IMR-90 (cell line): ENCODE results near the gene EMX2. TPM values are rescaled to one million over a fixed set of nuclear protein-coding genes. Genes with fewer than 3 reads are reported as not detected.

Source experiments
- ATAC-seq: fragments of 200-7000 bp; cut with Tn5 transposase; 2 replicates; pipeline ENCODE4 v1.9.1; 2020; ENCODE audit warnings: low read depth, mild to moderate bottlenecking, moderate library complexity
- BruUV-seq: library from RNA; stranded (reverse); fragments of 400-500 nt; replicated peaks from 2 replicates; lab custom pipeline; 2021; lab: Mats Ljungman, UMichigan
- CTCF ChIA-PET: fragments of 300-600 bp; formaldehyde crosslinking; extraction: SDS; loops from one replicate; lab custom pipeline; 2021; ENCODE audit warnings: antibody characterized with exemption; lab: Yijun Ruan, JAX
- POLR2A ChIA-PET: fragments of 300-600 bp; sonication (Branson Sonifier 250); formaldehyde crosslinking; loops from one replicate; lab custom pipeline; 2022; ENCODE audit warnings: antibody characterized with exemption; ENCODE audit not compliant: unreplicated experiment; lab: Charles Lee
- DNase-seq: peaks from one replicate; pipeline ENCODE4 v3.0.0; 2013
- H2AFZ ChIP-seq: replicated peaks from 2 replicates; pipeline ENCODE3; 2013; ENCODE audit warnings: low read length, mild to moderate bottlenecking; ENCODE audit not compliant: poor library complexity
- H2AK5ac ChIP-seq: 2 replicates; pipeline ENCODE4 v1.6.1; 2013; ENCODE audit warnings: low read depth, low read length, inconsistent platforms
- H2AK9ac ChIP-seq: replicated peaks from 2 replicates; pipeline ENCODE3; 2013; ENCODE audit warnings: mild to moderate bottlenecking, low read depth, low read length, moderate library complexity; ENCODE audit not compliant: poor library complexity
- H2BK120ac ChIP-seq: 2 replicates; pipeline ENCODE4 v1.6.1; 2013; ENCODE audit warnings: low read depth, low read length, inconsistent platforms
- H2BK15ac ChIP-seq: 3 replicates; pipeline ENCODE4 v1.6.1; 2013; ENCODE audit warnings: low read depth, low read length, inconsistent platforms
- H2BK20ac ChIP-seq: 2 replicates; pipeline ENCODE4 v1.6.1; 2013; ENCODE audit warnings: low read depth, mild to moderate bottlenecking, inconsistent platforms, low read length, moderate library complexity
- H2BK5ac ChIP-seq: 2 replicates; pipeline ENCODE4 v1.6.1; 2013; ENCODE audit warnings: mild to moderate bottlenecking, low read depth, low read length, inconsistent platforms; ENCODE audit not compliant: poor library complexity, severe bottlenecking
- H3K14ac ChIP-seq: replicated peaks from 2 replicates; pipeline ENCODE4 v1.6.1; 2013; ENCODE audit warnings: low read depth, low read length, inconsistent platforms
- H3K18ac ChIP-seq: 2 replicates; pipeline ENCODE4 v1.6.1; 2013; ENCODE audit warnings: low read depth, low read length, control low read depth
- H3K23ac ChIP-seq: 2 replicates; pipeline ENCODE4 v1.6.1; 2013; ENCODE audit warnings: low read depth, low read length, inconsistent platforms
- H3K27ac ChIP-seq: 2 replicates; pipeline ENCODE4 v1.5.1; 2013; ENCODE audit warnings: mild to moderate bottlenecking, control low read depth, low read length; ENCODE audit not compliant: insufficient read depth
- H3K27me3 ChIP-seq: 2 replicates; pipeline ENCODE4 v1.6.1; 2013; ENCODE audit warnings: low read length; ENCODE audit not compliant: control insufficient read depth, insufficient read depth
- H3K36me3 ChIP-seq: 2 replicates; pipeline ENCODE4 v1.6.1; 2013; ENCODE audit warnings: low read length, mixed read lengths; ENCODE audit not compliant: control insufficient read depth, insufficient read depth
- H3K4ac ChIP-seq: 2 replicates; pipeline ENCODE4 v1.6.1; 2013; ENCODE audit warnings: low read depth, low read length, inconsistent platforms
- H3K4me1 ChIP-seq: 2 replicates; pipeline ENCODE4 v1.6.1; 2013; ENCODE audit warnings: low read length, mixed read lengths; ENCODE audit not compliant: control insufficient read depth, insufficient read depth
- H3K4me2 ChIP-seq: 2 replicates; pipeline ENCODE4 v1.6.1; 2013; ENCODE audit warnings: low read depth, mild to moderate bottlenecking, control low read depth, low read length, moderate library complexity
- H3K4me3 ChIP-seq: 2 replicates; pipeline ENCODE4 v1.5.1; 2013; ENCODE audit warnings: low read depth, mild to moderate bottlenecking, control low read depth, low read length, moderate library complexity; ENCODE audit not compliant: insufficient read depth
- H3K56ac ChIP-seq: 2 replicates; pipeline ENCODE4 v1.6.1; 2013; ENCODE audit warnings: low read length, inconsistent platforms; ENCODE audit not compliant: insufficient read depth; ENCODE audit errors: extremely low read depth
- H3K79me1 ChIP-seq, 2 experiments: 2 replicates each; pipeline ENCODE4 v1.6.1; 2013; ENCODE audit warnings: low read length in 2 of 2, inconsistent platforms in 1 of 2, low read depth in 1 of 2
- H3K9ac ChIP-seq: 2 replicates; pipeline ENCODE4 v1.6.1; 2013; ENCODE audit warnings: low read depth, low read length, control low read depth
- H3K9me1 ChIP-seq: 2 replicates; pipeline ENCODE4 v1.6.1; 2013; ENCODE audit warnings: low read length, inconsistent platforms; ENCODE audit not compliant: insufficient read depth
- H3K9me3 ChIP-seq: 2 replicates; pipeline ENCODE4 v1.6.1; 2013; ENCODE audit warnings: low read length; ENCODE audit not compliant: control insufficient read depth, insufficient read depth
- H4K20me1 ChIP-seq: 2 replicates; pipeline ENCODE4 v1.6.1; 2013; ENCODE audit warnings: low read length, inconsistent platforms; ENCODE audit not compliant: insufficient read depth
- H4K5ac ChIP-seq: 2 replicates; pipeline ENCODE4 v1.6.1; 2013; ENCODE audit warnings: mild to moderate bottlenecking, low read depth, low read length, control low read depth
- H4K8ac ChIP-seq, 2 experiments: 2 replicates each; pipeline ENCODE4 v1.6.1; 2013; ENCODE audit warnings: low read depth in 2 of 2, low read length in 2 of 2, control low read depth in 1 of 2, inconsistent platforms in 1 of 2
- H4K91ac ChIP-seq: 2 replicates; pipeline ENCODE4 v1.6.1; 2013; ENCODE audit warnings: low read depth, low read length, inconsistent platforms; ENCODE audit not compliant: insufficient read depth
- BHLHE40 ChIP-seq: fragments of 150-350 bp; IDR thresholded peaks from 2 replicates; pipeline ENCODE4 v1.6.1; 2016; ENCODE audit warnings: mild to moderate bottlenecking, low read depth, low read length
- CEBPB ChIP-seq: IDR thresholded peaks from 2 replicates; pipeline ENCODE4 v1.6.1; 2012; ENCODE audit warnings: low read depth, low read length, improper control_type of control experiment
- CHD1 ChIP-seq: IDR thresholded peaks from 2 replicates; pipeline ENCODE4 v1.6.1; 2012; ENCODE audit warnings: low read depth, low read length, improper control_type of control experiment
- FOS ChIP-seq: fragments of 150-350 bp; IDR thresholded peaks from 2 replicates; pipeline ENCODE4 v1.6.1; 2016; ENCODE audit warnings: low read depth, low read length
- MAFK ChIP-seq: IDR thresholded peaks from 2 replicates; pipeline ENCODE4 v1.6.1; 2012; ENCODE audit warnings: low read depth, low read length, improper control_type of control experiment
- MAZ ChIP-seq: IDR thresholded peaks from 2 replicates; pipeline ENCODE4 v1.6.1; 2012; ENCODE audit warnings: low read depth, mild to moderate bottlenecking, low read length, improper control_type of control experiment, moderate library complexity, borderline replicate concordance
- MXI1 ChIP-seq: IDR thresholded peaks from 2 replicates; pipeline ENCODE4 v1.6.1; 2012; ENCODE audit warnings: low read depth, mild to moderate bottlenecking, low read length, moderate library complexity, borderline replicate concordance
- NFE2L2 ChIP-seq: fragments of 150-350 bp; IDR thresholded peaks from 2 replicates; pipeline ENCODE4 v1.6.1; 2016; ENCODE audit warnings: low read depth, mild to moderate bottlenecking, low read length
- POLR2A ChIP-seq: IDR thresholded peaks from 2 replicates; pipeline ENCODE4 v1.6.1; 2012; ENCODE audit warnings: mild to moderate bottlenecking, low read depth, low read length
- RAD21 ChIP-seq: IDR thresholded peaks from 2 replicates; pipeline ENCODE4 v1.6.1; 2012; ENCODE audit warnings: low read length, improper control_type of control experiment
- RCOR1 ChIP-seq: IDR thresholded peaks from 2 replicates; pipeline ENCODE4 v1.6.1; 2012; ENCODE audit warnings: mild to moderate bottlenecking, low read length, improper control_type of control experiment; ENCODE audit not compliant: insufficient replicate concordance
- RFX5 ChIP-seq: IDR thresholded peaks from 2 replicates; pipeline ENCODE4 v1.8.0; 2012; ENCODE audit warnings: low read depth, mild to moderate bottlenecking, low read length, moderate library complexity
- WGBS, 2 experiments: methylation state at CpG; one replicate each; pipeline versions ENCODE4 v1.1.5 to v1.1.7; 2013; ENCODE audit warnings: missing lambda C conversion rate in 2 of 2; ENCODE audit not compliant: insufficient read length in 1 of 2; ENCODE audit errors: extremely low coverage in 2 of 2; 5-methylcytosine and 5-hydroxymethylcytosine counted together
- dilution Hi-C: fragments of 300-500 bp; cut with HindIII; formaldehyde crosslinking; loops from one replicate; pipeline ENCODE4 v1.14.3; 2018; ENCODE audit warnings: low sequenced_read_pairs; ENCODE audit not compliant: unreplicated experiment
- in situ Hi-C: fragments of 300-500 bp; cut with MboI; formaldehyde crosslinking; loops from 3 replicates; pipeline ENCODE4 v1.14.3; 2019; ENCODE audit warnings: low sequenced_read_pairs, inconsistent platforms, mixed read lengths
- intact Hi-C: fragments of 100-400 bp; cut with micrococcal nuclease; formaldehyde crosslinking; loops from 2 replicates; pipeline ENCODE4 v1.10.0; 2022
- polyA plus RNA-seq, 3 experiments: library from polyadenylated mRNA; depleted of rRNA; stranded (reverse); fragments of >200 nt; gene quantifications; 2 replicates each; pipeline ENCODE4 v1.2.3, GENCODE V29; 2012; ENCODE audit warnings: low replicate concordance in 1 of 3
- total RNA-seq: library from RNA; depleted of rRNA; stranded (reverse); fragments of >200 nt; gene quantifications from 2 replicates; pipeline ENCODE4 v1.2.3, GENCODE V29; 2012
- TF ChIP-seq, protein P1 (sequence below): fragments of 150-350 bp; IDR thresholded peaks from 2 replicates; pipeline ENCODE4 v1.6.1; 2016; ENCODE audit warnings: low read depth, mild to moderate bottlenecking, low read length, moderate library complexity, borderline replicate concordance
- TF ChIP-seq, protein P2 (sequence below): fragments of 150-350 bp; IDR thresholded peaks from 2 replicates; pipeline ENCODE4 v1.6.1; 2017; ENCODE audit warnings: mild to moderate bottlenecking, antibody characterized with exemption, low read length, low read depth
- TF ChIP-seq, protein P3 (sequence below): conservative IDR thresholded peaks from 2 replicates; pipeline ENCODE4 v1.5.1; 2012; ENCODE audit warnings: mild to moderate bottlenecking, low read depth, low read length, improper control_type of control experiment

The EMX2 gene
- total and polyA plus RNA-seq, 2 of the 4 experiments (the other 2 are of a cell fraction), result not detected

DNA sequence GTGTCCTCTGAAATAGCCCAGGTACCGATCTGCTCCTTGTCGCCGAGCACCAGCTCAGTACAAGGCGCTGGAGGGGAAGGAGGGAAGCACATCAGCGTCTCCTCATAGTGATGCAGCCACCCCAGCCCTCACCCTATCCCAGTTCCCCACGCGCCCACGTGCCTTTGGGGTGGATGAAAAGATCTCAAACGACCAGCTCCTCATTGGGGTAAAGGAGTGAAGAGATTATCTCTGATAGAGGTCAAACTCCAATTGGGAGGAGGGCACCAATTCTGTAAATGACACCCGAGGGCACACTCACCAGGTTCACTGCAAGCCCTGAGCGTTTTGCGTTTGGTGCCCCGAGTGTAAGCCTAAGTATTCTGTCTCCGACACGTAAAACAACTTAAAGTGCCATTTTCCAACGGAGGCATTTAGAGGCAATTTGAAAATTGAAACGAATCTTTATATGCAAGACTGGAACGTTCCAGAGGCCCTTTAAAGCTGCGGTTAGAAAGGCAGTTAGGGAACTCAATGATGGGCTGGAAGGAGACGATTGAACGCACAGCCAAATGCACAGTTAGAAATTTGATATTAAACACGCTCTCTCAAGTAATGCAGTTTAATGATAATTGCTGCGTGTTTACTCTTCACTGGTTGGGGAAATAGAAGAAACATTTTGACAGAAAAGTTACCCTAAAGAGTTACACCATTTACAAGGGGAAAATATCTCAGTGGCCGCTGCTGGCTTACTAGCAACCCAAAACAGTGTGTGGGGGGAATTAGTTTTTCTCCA, 8.9 kb upstream of the EMX2 start:
- Histone ChIP-seq H3K9me3 (no peaks in the 10 kb centered on the region), H3K36me3 (no peaks in the 10 kb centered on the region), H3K23ac (no peak overlapping the region), H3K27me3 (peaks cover 72% of the 10 kb centered on the region), H3K9me1 (no peaks in the 10 kb centered on the region), H2AK9ac (no peak overlapping the region), H3K4me3 (no peak overlapping the region), H3K79me1 (no peaks in the 10 kb centered on the region), H2BK15ac (no peak overlapping the region), H2BK120ac (no peak overlapping the region), H4K5ac (no peak overlapping the region), H3K27ac (no peak overlapping the region), H3K9ac (no peak overlapping the region), H2BK5ac (no peak overlapping the region), H2BK20ac (no peak overlapping the region), H3K18ac (no peak overlapping the region), H3K4me2 (no peak overlapping the region), H3K4me1 (no peaks in the 10 kb centered on the region), H4K20me1 (no peaks in the 10 kb centered on the region), H4K91ac (no peak overlapping the region), H3K56ac (no peak overlapping the region), H3K14ac (no peak overlapping the region), H4K8ac (no peak overlapping the region), H2AFZ (no peak overlapping the region), H3K4ac (no peak overlapping the region), H2AK5ac (no peak overlapping the region)
- BruUV-seq, result no TSS peak
- 0% methylated on average over 3 of the region's 24 CpGs; no CpG with 5 or more reads in 1 of the 2 experiments for WGBS, 2 experiments
- DNase-seq (no peak), ATAC-seq (no peak)
- in situ Hi-C loops, result no loop called here
- ChIA-PET POLR2A (no interaction called here), CTCF (interaction anchor here (0.6 kb wide), 1 partner anchor 16 kb away, joined by 5 read pairs; no protein-coding TSS in a partner anchor)
- intact Hi-C loops, result loop anchor here (10.0 kb wide), 1 partner anchor 511 kb away; the partner anchor contains the start of gene RAB11FIP2
- dilution Hi-C loops, result no loop called here
- no peak for TF ChIP-seq CEBPB
- TF ChIP-seq, protein P1, sequence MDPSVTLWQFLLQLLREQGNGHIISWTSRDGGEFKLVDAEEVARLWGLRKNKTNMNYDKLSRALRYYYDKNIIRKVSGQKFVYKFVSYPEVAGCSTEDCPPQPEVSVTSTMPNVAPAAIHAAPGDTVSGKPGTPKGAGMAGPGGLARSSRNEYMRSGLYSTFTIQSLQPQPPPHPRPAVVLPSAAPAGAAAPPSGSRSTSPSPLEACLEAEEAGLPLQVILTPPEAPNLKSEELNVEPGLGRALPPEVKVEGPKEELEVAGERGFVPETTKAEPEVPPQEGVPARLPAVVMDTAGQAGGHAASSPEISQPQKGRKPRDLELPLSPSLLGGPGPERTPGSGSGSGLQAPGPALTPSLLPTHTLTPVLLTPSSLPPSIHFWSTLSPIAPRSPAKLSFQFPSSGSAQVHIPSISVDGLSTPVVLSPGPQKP, result no peak
- TF ChIP-seq FOS, result no peak
- no peak for TF ChIP-seq RAD21
- no peak for TF ChIP-seq POLR2A
- TF ChIP-seq CHD1, result no peak
- no peak for TF ChIP-seq MAZ
- TF ChIP-seq RCOR1, result no peak
- no peak for TF ChIP-seq NFE2L2
- no peak for TF ChIP-seq MAFK
- TF ChIP-seq, protein P2, sequence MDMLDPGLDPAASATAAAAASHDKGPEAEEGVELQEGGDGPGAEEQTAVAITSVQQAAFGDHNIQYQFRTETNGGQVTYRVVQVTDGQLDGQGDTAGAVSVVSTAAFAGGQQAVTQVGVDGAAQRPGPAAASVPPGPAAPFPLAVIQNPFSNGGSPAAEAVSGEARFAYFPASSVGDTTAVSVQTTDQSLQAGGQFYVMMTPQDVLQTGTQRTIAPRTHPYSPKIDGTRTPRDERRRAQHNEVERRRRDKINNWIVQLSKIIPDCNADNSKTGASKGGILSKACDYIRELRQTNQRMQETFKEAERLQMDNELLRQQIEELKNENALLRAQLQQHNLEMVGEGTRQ, result no peak
- no peak for TF ChIP-seq BHLHE40
- no peak for TF ChIP-seq RFX5
- TF ChIP-seq, protein P3, sequence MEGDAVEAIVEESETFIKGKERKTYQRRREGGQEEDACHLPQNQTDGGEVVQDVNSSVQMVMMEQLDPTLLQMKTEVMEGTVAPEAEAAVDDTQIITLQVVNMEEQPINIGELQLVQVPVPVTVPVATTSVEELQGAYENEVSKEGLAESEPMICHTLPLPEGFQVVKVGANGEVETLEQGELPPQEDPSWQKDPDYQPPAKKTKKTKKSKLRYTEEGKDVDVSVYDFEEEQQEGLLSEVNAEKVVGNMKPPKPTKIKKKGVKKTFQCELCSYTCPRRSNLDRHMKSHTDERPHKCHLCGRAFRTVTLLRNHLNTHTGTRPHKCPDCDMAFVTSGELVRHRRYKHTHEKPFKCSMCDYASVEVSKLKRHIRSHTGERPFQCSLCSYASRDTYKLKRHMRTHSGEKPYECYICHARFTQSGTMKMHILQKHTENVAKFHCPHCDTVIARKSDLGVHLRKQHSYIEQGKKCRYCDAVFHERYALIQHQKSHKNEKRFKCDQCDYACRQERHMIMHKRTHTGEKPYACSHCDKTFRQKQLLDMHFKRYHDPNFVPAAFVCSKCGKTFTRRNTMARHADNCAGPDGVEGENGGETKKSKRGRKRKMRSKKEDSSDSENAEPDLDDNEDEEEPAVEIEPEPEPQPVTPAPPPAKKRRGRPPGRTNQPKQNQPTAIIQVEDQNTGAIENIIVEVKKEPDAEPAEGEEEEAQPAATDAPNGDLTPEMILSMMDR, result no peak
- no peak for TF ChIP-seq MXI1
